Tracheal epithelial cell (primary cell): ENCODE results near the gene HIF1A. TPM values are rescaled to one million over a fixed set of nuclear protein-coding genes. Genes with fewer than 3 reads are reported as not detected.

Experiments
- total RNA-seq: library from RNA; depleted of rRNA; stranded (reverse); fragments of >200 nt; gene quantifications from 2 replicates; pipeline ENCODE4 v1.2.1, GENCODE V29; 2014

Gene HIF1A
- 211 and 496 TPM in 2 replicates for total RNA-seq

GRCh38 chr14:61694830-61695694 lies at the start of gene HIF1A:
Gene HIF1A (plus strand): TSS chr14:61695513. CDS start chr14:61695805, 292 bp downstream.

GRCh38 chr14:61761959-61762786 lies 66.9 kb downstream of the HIF1A start, which contains the start of gene SNAPC1:
Gene SNAPC1 (plus strand): TSS chr14:61762420. CDS start chr14:61762461, 41 bp downstream.

Other genes with a start within 250 kb of the HIF1A start
- 20.5 and 21.9 TPM in 2 replicates for gene SNAPC1, start 66.9 kb downstream of the HIF1A start, total RNA-seq
- 1.3 and 2.9 TPM in 2 replicates for gene SYT16, start 117.2 kb downstream of the HIF1A start, total RNA-seq